ENCODE measurements around the gene WDR88.

- TF ChIP-seq, protein P1, sequence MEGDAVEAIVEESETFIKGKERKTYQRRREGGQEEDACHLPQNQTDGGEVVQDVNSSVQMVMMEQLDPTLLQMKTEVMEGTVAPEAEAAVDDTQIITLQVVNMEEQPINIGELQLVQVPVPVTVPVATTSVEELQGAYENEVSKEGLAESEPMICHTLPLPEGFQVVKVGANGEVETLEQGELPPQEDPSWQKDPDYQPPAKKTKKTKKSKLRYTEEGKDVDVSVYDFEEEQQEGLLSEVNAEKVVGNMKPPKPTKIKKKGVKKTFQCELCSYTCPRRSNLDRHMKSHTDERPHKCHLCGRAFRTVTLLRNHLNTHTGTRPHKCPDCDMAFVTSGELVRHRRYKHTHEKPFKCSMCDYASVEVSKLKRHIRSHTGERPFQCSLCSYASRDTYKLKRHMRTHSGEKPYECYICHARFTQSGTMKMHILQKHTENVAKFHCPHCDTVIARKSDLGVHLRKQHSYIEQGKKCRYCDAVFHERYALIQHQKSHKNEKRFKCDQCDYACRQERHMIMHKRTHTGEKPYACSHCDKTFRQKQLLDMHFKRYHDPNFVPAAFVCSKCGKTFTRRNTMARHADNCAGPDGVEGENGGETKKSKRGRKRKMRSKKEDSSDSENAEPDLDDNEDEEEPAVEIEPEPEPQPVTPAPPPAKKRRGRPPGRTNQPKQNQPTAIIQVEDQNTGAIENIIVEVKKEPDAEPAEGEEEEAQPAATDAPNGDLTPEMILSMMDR (IDR thresholded peaks at IDR 0.05), result no peak
- TF ChIP-seq POLR2A (IDR thresholded peaks at IDR 0.05), result no peak
These were observed 76.0 kb downstream of the WDR88 start for GRCh38 chr19:33207903-33208302.
